Measurements from ENCODE around the gene NUCKS1. TPM values are rescaled to one million over a fixed set of nuclear protein-coding genes. Genes with fewer than 3 reads are reported as not detected.

NUCKS1 gene
- total and polyA plus RNA-seq, 10 of the 15 experiments (the other 5 are each of a cell fraction or from before 2014, with no cell fraction given): 40.5 to 135 (median 55.5) TPM

DNA sequence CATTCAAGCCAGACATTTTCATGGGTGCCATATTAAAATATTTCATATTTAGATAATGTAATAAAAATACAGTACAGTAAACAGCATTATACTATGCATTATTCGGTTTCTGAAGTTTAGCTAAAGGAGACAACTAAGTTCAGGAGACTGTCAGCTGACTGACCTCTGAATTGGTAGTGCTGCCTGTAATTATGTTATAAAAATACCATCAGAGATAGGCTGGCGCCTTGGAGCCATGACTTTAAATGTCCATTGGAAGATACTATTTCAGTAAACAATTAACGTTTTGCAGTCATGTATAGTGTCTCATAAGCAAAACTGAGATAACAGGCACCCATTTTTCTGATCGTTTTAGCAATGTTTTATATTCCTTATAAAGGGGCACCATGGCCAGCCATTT, 36.6 kb upstream of the NUCKS1 start (continued):
- TF ChIP-seq, protein P1, sequence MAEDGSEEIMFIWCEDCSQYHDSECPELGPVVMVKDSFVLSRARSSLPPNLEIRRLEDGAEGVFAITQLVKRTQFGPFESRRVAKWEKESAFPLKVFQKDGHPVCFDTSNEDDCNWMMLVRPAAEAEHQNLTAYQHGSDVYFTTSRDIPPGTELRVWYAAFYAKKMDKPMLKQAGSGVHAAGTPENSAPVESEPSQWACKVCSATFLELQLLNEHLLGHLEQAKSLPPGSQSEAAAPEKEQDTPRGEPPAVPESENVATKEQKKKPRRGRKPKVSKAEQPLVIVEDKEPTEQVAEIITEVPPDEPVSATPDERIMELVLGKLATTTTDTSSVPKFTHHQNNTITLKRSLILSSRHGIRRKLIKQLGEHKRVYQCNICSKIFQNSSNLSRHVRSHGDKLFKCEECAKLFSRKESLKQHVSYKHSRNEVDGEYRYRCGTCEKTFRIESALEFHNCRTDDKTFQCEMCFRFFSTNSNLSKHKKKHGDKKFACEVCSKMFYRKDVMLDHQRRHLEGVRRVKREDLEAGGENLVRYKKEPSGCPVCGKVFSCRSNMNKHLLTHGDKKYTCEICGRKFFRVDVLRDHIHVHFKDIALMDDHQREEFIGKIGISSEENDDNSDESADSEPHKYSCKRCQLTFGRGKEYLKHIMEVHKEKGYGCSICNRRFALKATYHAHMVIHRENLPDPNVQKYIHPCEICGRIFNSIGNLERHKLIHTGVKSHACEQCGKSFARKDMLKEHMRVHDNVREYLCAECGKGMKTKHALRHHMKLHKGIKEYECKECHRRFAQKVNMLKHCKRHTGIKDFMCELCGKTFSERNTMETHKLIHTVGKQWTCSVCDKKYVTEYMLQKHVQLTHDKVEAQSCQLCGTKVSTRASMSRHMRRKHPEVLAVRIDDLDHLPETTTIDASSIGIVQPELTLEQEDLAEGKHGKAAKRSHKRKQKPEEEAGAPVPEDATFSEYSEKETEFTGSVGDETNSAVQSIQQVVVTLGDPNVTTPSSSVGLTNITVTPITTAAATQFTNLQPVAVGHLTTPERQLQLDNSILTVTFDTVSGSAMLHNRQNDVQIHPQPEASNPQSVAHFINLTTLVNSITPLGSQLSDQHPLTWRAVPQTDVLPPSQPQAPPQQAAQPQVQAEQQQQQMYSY (CRISPR knock-in tag; IDR thresholded peaks at IDR 0.05): no peak
- no peak for TF ChIP-seq PAX8 (IDR thresholded peaks at IDR 0.05)
- TF ChIP-seq SREBF2 (IDR thresholded peaks at IDR 0.05; ENCODE audit: low read length): no peak

DNA sequence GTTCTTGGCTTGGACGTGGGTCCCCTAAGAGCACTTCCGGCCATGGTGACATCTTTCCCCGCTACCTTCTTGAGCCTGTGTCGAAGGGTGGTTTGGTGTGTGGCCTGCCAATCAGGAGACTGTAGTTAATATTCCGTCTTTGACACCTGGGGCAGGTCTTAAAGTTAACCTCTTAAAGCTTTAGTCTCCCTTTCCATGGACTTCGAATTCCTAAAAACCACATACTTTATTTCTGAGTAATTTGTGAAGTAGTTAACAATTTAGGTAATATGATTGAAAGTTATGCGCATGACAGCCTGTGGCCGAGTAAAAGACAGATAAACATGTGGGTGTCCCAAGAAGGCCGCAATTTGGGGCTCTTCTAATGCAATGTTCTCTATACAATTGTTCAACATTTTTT, 35.5 kb upstream of the NUCKS1 start:
- no peak overlapping the region for H3K9ac ChIP-seq (ENCODE audit: control insufficient read depth, insufficient read depth, low read length)
- SMC1A ChIA-PET (ENCODE audit: uncharacterized antibody, unreplicated experiment): interaction anchor here (0.6 to 1.7 kb wide), 7 partner anchors 26 to 667 kb away, joined by 3 to 15 read pairs (median 3); no protein-coding TSS in a partner anchor
- DNase-seq (ENCODE audit: low read depth, low spot score): no peak
- peaks cover 0 to 6% of the 10 kb centered on the region in 2 experiments; a peak in 2 of 4 replicates for H3K27me3 ChIP-seq (replicated peaks in 1 of 2; ENCODE audit: control insufficient read depth in 2 of 2, insufficient read depth in 2 of 2, low read length in 1 of 2)
- H3K79me2 ChIP-seq (ENCODE audit: control insufficient read depth, insufficient read depth, low read length): no peaks in the 10 kb centered on the region
- in situ Hi-C loops (cut with MboI) (no loop called here), intact Hi-C loops (cut with micrococcal nuclease; ENCODE audit: unreplicated experiment) (no loop called here)
- no peak overlapping the region for H2AFZ ChIP-seq (ENCODE audit: control insufficient read depth, low read depth, low read length)
- H3K4me1 ChIP-seq (ENCODE audit: control insufficient read depth, insufficient read depth, low read length): no peaks in the 10 kb centered on the region
- H3K4me3 ChIP-seq: no peak overlapping the region
- RAD21 ChIA-PET (ENCODE audit: unreplicated experiment): interaction anchor here (1.4 kb wide), 1 partner anchor 192 kb away, joined by 3 read pairs; no protein-coding TSS in a partner anchor
- no peak for ATAC-seq
- H3K9me3 ChIP-seq (replicated peaks; ENCODE audit: control insufficient read depth, insufficient read depth, low read length): no peaks in the 10 kb centered on the region
- no peak overlapping the region for H3K4me2 ChIP-seq (ENCODE audit: control insufficient read depth, insufficient read depth)
- POLR2A ChIA-PET: no interaction called here
- no peak overlapping the region for H3K27ac ChIP-seq (ENCODE audit: control insufficient read depth, insufficient read depth)
- H3K36me3 ChIP-seq (ENCODE audit: control insufficient read depth in 2 of 2, insufficient read depth in 2 of 2, low read length in 1 of 2): no peaks in the 10 kb centered on the region
- no peak for FAIRE-seq
- WGBS (ENCODE audit: insufficient coverage, insufficient replicate concordance, low lambda C conversion rate, missing lambda C conversion rate): 60% methylated on average over 9 of the region's 9 CpGs
- no peaks in the 10 kb centered on the region for H4K20me1 ChIP-seq (ENCODE audit: control insufficient read depth, insufficient read depth)
- CTCF ChIA-PET: interaction anchor here (0.7 to 14.2 kb wide), 6 partner anchors 10 to 199 kb away, joined by 3 to 222 read pairs (median 5); partner anchors contain the start of gene RAB29
- no TSS peak for BruUV-seq (replicated peaks)
- TF ChIP-seq BACH1 (IDR thresholded peaks at IDR 0.05; ENCODE audit: borderline replicate concordance): no peak
- TF ChIP-seq, protein P2, sequence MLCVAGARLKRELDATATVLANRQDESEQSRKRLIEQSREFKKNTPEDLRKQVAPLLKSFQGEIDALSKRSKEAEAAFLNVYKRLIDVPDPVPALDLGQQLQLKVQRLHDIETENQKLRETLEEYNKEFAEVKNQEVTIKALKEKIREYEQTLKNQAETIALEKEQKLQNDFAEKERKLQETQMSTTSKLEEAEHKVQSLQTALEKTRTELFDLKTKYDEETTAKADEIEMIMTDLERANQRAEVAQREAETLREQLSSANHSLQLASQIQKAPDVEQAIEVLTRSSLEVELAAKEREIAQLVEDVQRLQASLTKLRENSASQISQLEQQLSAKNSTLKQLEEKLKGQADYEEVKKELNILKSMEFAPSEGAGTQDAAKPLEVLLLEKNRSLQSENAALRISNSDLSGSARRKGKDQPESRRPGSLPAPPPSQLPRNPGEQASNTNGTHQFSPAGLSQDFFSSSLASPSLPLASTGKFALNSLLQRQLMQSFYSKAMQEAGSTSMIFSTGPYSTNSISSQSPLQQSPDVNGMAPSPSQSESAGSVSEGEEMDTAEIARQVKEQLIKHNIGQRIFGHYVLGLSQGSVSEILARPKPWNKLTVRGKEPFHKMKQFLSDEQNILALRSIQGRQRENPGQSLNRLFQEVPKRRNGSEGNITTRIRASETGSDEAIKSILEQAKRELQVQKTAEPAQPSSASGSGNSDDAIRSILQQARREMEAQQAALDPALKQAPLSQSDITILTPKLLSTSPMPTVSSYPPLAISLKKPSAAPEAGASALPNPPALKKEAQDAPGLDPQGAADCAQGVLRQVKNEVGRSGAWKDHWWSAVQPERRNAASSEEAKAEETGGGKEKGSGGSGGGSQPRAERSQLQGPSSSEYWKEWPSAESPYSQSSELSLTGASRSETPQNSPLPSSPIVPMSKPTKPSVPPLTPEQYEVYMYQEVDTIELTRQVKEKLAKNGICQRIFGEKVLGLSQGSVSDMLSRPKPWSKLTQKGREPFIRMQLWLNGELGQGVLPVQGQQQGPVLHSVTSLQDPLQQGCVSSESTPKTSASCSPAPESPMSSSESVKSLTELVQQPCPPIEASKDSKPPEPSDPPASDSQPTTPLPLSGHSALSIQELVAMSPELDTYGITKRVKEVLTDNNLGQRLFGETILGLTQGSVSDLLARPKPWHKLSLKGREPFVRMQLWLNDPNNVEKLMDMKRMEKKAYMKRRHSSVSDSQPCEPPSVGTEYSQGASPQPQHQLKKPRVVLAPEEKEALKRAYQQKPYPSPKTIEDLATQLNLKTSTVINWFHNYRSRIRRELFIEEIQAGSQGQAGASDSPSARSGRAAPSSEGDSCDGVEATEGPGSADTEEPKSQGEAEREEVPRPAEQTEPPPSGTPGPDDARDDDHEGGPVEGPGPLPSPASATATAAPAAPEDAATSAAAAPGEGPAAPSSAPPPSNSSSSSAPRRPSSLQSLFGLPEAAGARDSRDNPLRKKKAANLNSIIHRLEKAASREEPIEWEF (IDR thresholded peaks at IDR 0.05; ENCODE audit: insufficient replicate concordance, low read depth, low read length): no peak
- TF ChIP-seq LARP7 (IDR thresholded peaks at IDR 0.05): no peak
- TF ChIP-seq, protein P3, sequence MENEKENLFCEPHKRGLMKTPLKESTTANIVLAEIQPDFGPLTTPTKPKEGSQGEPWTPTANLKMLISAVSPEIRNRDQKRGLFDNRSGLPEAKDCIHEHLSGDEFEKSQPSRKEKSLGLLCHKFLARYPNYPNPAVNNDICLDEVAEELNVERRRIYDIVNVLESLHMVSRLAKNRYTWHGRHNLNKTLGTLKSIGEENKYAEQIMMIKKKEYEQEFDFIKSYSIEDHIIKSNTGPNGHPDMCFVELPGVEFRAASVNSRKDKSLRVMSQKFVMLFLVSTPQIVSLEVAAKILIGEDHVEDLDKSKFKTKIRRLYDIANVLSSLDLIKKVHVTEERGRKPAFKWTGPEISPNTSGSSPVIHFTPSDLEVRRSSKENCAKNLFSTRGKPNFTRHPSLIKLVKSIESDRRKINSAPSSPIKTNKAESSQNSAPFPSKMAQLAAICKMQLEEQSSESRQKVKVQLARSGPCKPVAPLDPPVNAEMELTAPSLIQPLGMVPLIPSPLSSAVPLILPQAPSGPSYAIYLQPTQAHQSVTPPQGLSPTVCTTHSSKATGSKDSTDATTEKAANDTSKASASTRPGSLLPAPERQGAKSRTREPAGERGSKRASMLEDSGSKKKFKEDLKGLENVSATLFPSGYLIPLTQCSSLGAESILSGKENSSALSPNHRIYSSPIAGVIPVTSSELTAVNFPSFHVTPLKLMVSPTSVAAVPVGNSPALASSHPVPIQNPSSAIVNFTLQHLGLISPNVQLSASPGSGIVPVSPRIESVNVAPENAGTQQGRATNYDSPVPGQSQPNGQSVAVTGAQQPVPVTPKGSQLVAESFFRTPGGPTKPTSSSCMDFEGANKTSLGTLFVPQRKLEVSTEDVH (IDR thresholded peaks at IDR 0.05; ENCODE audit: low read depth, partially characterized antibody): no peak

Data from GM12878 (cell line).